Mucosa of stomach (tissue), 1 donor: Measurements from ENCODE around the gene NSMCE4A.
"Not testable (repeated sequence)": the region's sequence is repeated elsewhere in the genome, so short reads cannot be mapped to it uniquely, and the experiment has no call there.

Source experiments
- H3K27me3 ChIP-seq: one replicate; pipeline ENCODE4 v1.7.0; 2013; ENCODE audit warnings: mild to moderate bottlenecking, low read length; ENCODE audit not compliant: control insufficient read depth, insufficient read depth
- H3K36me3 ChIP-seq: one replicate; pipeline ENCODE4 v1.7.0; 2013; ENCODE audit warnings: low read length; ENCODE audit not compliant: control insufficient read depth, insufficient read depth
- H3K4me1 ChIP-seq: one replicate; pipeline ENCODE4 v1.7.0; 2013; ENCODE audit warnings: mild to moderate bottlenecking, low read length; ENCODE audit not compliant: control insufficient read depth, insufficient read depth
- H3K4me3 ChIP-seq: one replicate; pipeline ENCODE4 v1.7.0; 2013; ENCODE audit warnings: low read length
- H3K9ac ChIP-seq: one replicate; pipeline ENCODE4 v1.7.0; 2013; ENCODE audit warnings: mild to moderate bottlenecking, low read length, moderate library complexity
- H3K9me3 ChIP-seq: one replicate; pipeline ENCODE4 v1.7.0; 2013; ENCODE audit warnings: mild to moderate bottlenecking, low read length, moderate library complexity; ENCODE audit not compliant: control insufficient read depth
- donor health status: Pancreatic carcinoma.

NSMCE4A gene

GRCh38 chr10:121927318-121927840 is 47.6 kb downstream of the NSMCE4A start:
- H3K9ac ChIP-seq: peak overlapping the region; percentile 96

GRCh38 chr10:121926671-121927317 is 48.2 kb downstream of the NSMCE4A start:
- H3K4me3 ChIP-seq: peak overlapping the region; percentile 77
- H3K36me3 ChIP-seq: no peaks in the 10 kb centered on the region
- peak overlapping the region; percentile 96 for H3K9ac ChIP-seq
- H3K27me3 ChIP-seq: no peaks in the 10 kb centered on the region
- H3K9me3 ChIP-seq: no peaks in the 10 kb centered on the region
- peaks cover 6% of the 10 kb centered on the region for H3K4me1 ChIP-seq

More at GRCh38 chr10:121927318-121927840, 47.6 kb downstream of the NSMCE4A start:
- no peaks in the 10 kb centered on the region for H3K36me3 ChIP-seq
- no peaks in the 10 kb centered on the region for H3K9me3 ChIP-seq
- peak overlapping the region; percentile 77 for H3K4me3 ChIP-seq
- no peaks in the 10 kb centered on the region for H3K27me3 ChIP-seq
- H3K4me1 ChIP-seq: peaks cover 6% of the 10 kb centered on the region

GRCh38 chr10:121926157-121926556 is 48.9 kb downstream of the NSMCE4A start:
- H3K9me3 ChIP-seq: no peaks in the 10 kb centered on the region
- no peaks in the 10 kb centered on the region for H3K36me3 ChIP-seq
- no peaks in the 10 kb centered on the region for H3K27me3 ChIP-seq
- H3K9ac ChIP-seq: no peak overlapping the region
- peaks cover 6% of the 10 kb centered on the region for H3K4me1 ChIP-seq
- H3K4me3 ChIP-seq: no peak overlapping the region

DNA sequence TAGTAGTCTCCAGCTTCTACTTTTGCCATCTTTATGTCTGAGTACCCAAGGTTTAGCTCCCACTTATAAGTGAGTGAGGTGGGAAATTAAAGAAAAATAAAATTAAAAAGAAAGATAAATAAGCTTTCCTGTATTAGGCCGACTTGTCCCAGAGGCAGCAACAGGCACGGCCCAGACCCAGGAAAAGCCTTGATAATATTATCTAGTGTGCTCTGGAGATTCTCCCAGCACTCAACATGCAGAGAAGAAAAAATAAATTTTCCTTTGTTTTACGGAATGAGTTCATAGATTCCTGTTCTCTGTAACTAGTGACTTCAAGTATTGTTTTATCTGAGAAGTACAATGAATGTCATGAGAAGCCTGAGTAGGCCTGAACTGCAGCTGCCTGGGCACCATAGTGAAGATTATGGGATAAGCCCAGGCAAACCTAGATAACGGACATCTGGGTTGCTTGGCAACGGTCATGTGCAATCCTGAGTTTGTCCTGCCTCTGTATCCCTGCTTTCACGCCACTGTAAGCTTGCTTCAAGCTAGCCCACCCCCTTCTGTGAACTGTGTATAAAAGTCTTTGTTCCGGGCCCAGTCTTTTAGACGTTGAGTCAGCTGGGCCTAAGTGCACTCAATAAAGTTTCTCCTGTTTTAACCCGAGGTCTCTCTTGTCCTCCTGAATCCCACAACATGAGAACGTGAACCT is 53.6 kb downstream of the NSMCE4A start:
- no peaks in the 10 kb centered on the region for H3K36me3 ChIP-seq
- H3K4me1 ChIP-seq: no peaks in the 10 kb centered on the region
- no peaks in the 10 kb centered on the region for H3K9me3 ChIP-seq
- H3K4me3 ChIP-seq: no peak overlapping the region
- H3K27me3 ChIP-seq: no peaks in the 10 kb centered on the region
- no peak overlapping the region for H3K9ac ChIP-seq

- Histone ChIP-seq H3K36me3 (no peaks in the 10 kb centered on the region), H3K27me3 (no peaks in the 10 kb centered on the region), H3K4me3 (no peak overlapping the region), H3K9me3 (no peaks in the 10 kb centered on the region), H3K9ac (no peak overlapping the region), H3K4me1 (no peaks in the 10 kb centered on the region)
Observed at GRCh38 chr10:121919666-121920065, 55.4 kb downstream of the NSMCE4A start.

GRCh38 chr10:121918800-121919199 is 56.2 kb downstream of the NSMCE4A start:
- not testable (repeated sequence) for H3K36me3 ChIP-seq, H3K9ac ChIP-seq, H3K4me3 ChIP-seq, H3K27me3 ChIP-seq, H3K4me1 ChIP-seq, H3K9me3 ChIP-seq

DNA sequence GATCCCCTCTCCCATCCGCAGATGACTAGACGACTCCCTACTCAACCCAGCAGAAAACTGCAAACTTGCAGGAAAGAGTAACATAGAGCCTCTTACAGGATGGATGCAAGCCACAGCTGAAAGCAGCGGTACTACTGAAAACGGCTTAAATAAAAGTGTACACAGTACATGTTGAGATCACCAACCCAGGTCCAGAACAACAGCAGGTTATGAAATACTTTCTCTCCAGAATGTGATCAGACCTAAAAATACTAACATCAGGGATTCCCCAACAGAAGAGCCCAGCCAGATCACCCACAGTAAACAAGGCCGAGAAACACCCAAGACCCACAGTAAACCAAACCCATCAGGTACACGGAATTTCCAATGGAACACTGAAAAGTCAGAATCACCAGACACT is 60.4 kb downstream of the NSMCE4A start:
- no peaks in the 10 kb centered on the region for H3K27me3 ChIP-seq
- H3K4me1 ChIP-seq: no peaks in the 10 kb centered on the region
- H3K36me3 ChIP-seq: no peaks in the 10 kb centered on the region
- no peak overlapping the region for H3K4me3 ChIP-seq
- H3K9ac ChIP-seq: no peak overlapping the region
- no peaks in the 10 kb centered on the region for H3K9me3 ChIP-seq

DNA sequence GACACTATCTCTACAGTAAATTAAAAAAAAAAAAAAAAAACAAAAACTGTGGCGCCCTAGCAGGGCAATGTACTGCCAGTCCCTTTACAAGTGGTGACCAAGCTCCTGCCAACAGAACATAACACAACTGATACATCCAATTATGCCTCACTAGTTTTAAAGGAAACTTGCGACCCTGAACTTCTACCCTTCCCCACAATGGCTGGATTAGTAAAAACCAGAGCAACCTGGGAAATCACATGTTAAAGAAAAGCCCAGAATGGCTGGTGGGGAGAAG is 63.7 kb downstream of the NSMCE4A start:
- Histone ChIP-seq H3K36me3 (no peaks in the 10 kb centered on the region), H3K9me3 (no peaks in the 10 kb centered on the region)

DNA sequence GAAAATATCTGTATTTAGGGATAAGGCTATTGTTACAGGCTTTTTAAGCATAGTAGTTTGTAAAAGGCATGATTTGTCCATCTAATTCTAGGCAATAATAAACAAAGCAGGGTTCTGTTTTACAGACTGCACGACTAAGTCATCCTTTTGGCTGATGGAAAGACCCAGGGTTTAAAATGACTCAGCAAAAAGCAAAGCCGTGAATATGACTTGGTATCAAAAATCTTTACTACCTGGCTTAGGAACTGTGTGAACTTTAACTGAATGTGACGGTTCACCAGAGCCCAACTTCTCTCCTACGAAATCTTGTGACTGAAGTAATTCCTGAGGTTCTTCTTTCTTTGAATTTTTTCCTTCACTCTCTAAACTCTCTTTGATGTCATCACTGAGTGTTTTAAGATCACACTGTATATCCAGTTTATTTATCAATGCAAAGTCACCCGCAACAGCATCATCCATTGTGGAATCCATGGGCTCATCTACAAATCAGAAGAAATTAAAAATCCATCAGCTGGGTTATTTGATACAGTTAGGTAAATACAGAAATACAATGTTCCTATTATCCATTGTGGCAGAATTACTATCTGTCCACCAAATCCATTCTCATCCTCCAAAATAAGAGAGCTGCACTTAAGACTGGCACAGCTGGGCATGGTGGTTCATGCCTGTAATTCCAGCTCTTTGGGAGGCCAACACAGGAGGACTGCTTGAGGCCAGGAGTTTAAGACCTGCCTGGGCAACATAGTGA is 64.2 kb downstream of the NSMCE4A start:
- H3K9me3 ChIP-seq: no peaks in the 10 kb centered on the region
- H3K4me3 ChIP-seq: no peak overlapping the region
- H3K27me3 ChIP-seq: no peaks in the 10 kb centered on the region
- H3K9ac ChIP-seq: no peak overlapping the region
- H3K36me3 ChIP-seq: no peaks in the 10 kb centered on the region
- no peaks in the 10 kb centered on the region for H3K4me1 ChIP-seq

More for the DNA sequence above, 63.7 kb downstream of the NSMCE4A start:
- Histone ChIP-seq H3K27me3 (no peaks in the 10 kb centered on the region), H3K4me1 (no peaks in the 10 kb centered on the region), H3K9ac (no peak overlapping the region), H3K4me3 (no peak overlapping the region)
